ENCODE measurements around the gene IGFBP2.
"Not testable (repeated sequence)": the region's sequence is repeated elsewhere in the genome, so short reads cannot be mapped to it uniquely, and the experiment has no call there.

Gene IGFBP2

DNA sequence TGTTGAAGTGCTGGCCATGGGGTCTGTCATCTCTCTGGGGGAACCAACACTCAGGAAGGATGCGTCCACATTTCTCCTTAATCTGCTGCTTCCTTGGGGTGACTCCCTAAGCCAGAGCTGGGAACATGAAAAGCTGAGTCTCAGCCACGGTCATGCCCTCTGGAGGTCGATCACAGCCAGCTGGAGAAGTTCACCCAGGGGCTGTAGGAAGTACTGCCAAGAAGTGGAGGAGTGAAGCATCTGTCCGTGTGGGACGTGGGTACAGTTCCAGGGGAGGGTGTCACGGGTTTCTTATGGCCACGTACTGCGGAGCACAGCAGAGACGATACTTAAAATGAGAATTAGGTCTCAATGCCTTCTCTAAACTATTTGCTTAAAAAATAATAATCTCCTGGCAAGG, 42.4 kb upstream of the IGFBP2 start:
- TF ChIP-seq, protein P1, sequence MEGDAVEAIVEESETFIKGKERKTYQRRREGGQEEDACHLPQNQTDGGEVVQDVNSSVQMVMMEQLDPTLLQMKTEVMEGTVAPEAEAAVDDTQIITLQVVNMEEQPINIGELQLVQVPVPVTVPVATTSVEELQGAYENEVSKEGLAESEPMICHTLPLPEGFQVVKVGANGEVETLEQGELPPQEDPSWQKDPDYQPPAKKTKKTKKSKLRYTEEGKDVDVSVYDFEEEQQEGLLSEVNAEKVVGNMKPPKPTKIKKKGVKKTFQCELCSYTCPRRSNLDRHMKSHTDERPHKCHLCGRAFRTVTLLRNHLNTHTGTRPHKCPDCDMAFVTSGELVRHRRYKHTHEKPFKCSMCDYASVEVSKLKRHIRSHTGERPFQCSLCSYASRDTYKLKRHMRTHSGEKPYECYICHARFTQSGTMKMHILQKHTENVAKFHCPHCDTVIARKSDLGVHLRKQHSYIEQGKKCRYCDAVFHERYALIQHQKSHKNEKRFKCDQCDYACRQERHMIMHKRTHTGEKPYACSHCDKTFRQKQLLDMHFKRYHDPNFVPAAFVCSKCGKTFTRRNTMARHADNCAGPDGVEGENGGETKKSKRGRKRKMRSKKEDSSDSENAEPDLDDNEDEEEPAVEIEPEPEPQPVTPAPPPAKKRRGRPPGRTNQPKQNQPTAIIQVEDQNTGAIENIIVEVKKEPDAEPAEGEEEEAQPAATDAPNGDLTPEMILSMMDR (IDR thresholded peaks at IDR 0.05; ENCODE audit: low read depth, low read length, missing control alignments): no peak
- no peak for DNase-seq (ENCODE audit: low read depth)
- no peak overlapping the region for H3K4me3 ChIP-seq (ENCODE audit: low read depth, low read length)

DNA sequence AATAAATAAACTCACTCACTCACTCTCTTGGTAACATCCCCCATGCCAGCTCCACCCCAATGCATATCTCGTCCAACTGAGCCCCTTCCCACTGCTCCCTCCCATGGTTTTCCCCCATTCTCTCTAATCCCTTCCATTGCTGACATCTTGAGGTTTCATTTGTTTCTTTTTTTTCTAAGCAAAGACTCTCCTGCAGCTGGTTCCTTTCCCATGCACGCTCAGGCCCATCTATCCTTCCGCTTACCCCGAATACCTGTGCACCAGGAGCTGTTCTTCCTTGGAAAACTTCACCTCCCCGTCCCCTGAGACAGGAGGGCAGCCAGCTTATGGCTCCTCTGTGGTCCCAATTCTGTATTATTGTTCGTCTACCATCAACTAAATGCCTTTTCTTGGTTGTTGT, 41.7 kb upstream of the IGFBP2 start:
- no peak for DNase-seq (ENCODE audit: low read depth)
- no peak overlapping the region for H3K4me3 ChIP-seq (ENCODE audit: low read depth, low read length)
- TF ChIP-seq, protein P1 (IDR thresholded peaks at IDR 0.05; ENCODE audit: low read depth, low read length, missing control alignments): no peak

DNA sequence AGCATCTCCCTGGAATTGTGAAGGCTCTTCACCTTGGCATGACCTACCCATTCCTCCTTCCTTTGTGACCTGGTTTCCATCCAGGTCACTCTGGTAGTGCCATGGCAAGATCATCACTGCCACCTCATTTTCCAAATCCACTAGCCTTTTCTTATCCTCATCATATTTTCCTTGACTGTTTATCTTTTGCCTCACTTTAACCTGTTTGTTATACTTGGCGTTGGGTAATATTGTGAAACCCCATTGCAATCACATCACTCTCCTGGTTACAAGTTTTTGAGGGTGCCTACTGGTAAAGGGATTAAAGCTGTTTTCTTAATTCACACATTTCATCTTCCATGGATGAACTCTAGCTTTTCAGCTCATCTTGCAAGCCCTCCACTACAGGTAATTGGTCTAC, 39.1 kb upstream of the IGFBP2 start:
- no peak overlapping the region for H3K4me3 ChIP-seq (ENCODE audit: low read depth, low read length)

DNA sequence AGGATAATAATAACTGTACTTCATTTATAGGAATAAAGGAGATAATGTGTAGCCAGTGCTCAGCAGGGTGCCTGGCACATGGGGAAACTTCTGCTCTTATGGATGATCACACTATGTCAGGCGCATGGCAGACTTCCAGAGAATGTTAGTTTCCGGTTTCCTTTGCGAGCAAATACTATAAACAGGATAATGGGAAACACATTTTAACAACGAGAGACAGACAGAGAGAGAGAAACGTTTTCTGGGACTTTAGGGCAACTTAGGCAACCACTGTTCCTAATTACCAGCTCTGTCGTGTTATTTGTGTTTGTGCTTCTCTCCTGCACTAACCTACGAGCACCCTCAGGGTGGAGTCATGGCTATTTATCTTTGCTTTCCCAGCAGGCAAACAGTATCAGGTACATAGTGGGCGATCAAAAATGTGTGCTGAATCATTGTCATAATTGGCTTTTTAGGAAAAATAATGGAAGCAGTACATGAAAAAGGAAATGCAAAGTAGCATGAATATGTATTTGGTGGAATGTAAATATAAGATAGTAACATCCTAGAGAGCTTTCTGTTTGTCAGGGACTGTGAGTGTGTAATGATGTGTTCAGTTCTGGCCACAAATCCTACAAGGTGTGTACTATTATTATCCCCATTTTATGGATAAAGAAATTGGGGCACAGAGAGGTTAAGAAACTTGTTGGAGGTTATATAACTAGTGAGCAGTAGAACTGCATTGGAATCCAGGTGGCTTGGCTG, 36.8 kb upstream of the IGFBP2 start:
- no peak for DNase-seq (ENCODE audit: low read depth)
- TF ChIP-seq, protein P1 (IDR thresholded peaks at IDR 0.05; ENCODE audit: low read depth, low read length, missing control alignments): no peak
- no peak overlapping the region for H3K4me3 ChIP-seq (ENCODE audit: low read depth, low read length)

More for the DNA sequence above, 39.1 kb upstream of the IGFBP2 start:
- no peak for DNase-seq (ENCODE audit: low read depth)
- TF ChIP-seq, protein P1 (IDR thresholded peaks at IDR 0.05; ENCODE audit: low read depth, low read length, missing control alignments): no peak

DNA sequence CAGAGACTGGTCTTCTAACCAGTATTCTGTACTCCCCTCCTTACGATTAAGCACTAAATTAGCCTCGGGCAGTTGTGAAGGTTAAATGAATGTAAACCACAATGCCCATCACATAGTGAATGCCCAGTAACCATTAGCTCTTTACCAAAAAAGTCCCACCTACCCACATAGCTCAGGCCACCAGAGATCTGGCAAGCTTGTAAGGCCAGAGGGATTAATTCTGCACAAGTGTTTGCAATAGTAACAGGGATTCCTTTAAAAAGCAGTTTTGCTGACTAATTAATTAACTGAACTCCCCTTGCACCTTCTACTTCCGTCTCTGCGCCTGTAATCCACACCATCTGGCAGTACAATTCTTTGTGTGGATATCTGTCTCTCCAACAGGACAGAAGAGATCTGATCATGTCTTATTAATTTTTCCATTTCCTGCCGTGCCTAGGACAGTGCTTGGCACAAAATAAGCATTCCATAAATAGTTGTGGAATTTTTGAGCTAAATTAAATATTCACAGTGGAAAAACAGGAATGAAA, 36.2 kb upstream of the IGFBP2 start:
- TF ChIP-seq, protein P1 (IDR thresholded peaks at IDR 0.05; ENCODE audit: low read depth, low read length, missing control alignments): no peak
- DNase-seq (ENCODE audit: low read depth): no peak
- H3K4me3 ChIP-seq (ENCODE audit: low read depth, low read length): no peak overlapping the region

DNA sequence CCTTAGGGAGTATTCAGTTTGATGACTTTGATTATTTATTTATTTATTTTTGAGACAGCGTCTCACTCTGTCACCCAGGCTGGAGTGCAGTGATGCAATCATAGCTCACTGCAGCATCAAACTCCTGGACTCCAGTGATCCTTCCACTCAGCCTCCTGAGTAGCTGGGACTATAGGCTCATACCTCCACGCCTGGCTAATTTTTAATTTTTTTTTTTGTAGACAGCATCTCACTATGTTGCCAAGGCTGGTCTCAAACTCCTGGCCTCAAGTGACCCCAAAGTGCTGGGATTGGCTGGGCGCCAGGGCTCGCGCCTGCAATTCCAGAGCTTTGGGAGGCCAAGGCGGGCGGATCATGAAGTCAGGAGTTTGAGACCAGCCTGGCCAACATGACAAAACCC, 35.4 kb upstream of the IGFBP2 start:
- DNase-seq (ENCODE audit: low read depth); H3K4me3 ChIP-seq (ENCODE audit: low read depth, low read length): not testable (repeated sequence)

DNA sequence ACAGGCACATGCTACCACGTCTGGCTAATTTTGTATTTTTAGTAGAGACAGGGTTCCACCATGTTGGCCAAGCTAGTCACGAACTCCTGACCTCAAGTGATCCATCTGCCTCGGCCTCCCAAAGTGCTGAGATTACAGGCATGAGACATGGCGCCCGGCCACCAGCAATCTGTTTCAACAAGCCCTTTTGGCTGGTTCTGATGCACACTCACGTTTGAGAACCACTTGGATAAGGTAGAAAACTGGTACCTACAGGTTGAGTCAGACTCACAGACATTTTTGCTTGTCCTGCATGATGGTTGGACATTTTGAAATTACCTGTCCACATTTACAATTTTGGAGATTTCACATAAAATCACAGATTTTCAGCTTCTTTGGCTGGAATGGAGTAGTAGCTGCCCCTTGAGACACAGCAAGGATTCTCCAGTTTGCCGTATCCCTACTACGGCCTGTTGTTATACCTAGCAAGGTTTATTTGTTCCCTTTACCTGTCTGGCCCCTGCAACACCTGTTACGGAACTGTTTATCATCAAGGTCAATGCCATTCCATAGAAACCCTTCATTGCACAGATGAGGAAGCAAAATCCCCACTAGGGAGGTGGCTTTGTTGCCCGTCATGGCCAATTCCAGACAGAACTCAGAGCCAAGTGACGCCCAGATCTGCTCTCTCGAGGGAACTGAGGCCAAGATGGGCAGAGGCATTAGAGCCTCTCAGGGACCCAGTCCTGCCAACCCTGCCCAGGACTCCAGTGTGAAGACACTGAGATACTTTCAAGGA, 31.4 kb upstream of the IGFBP2 start:
- TF ChIP-seq, protein P1 (IDR thresholded peaks at IDR 0.05; ENCODE audit: low read depth, low read length, missing control alignments): no peak
- H3K4me3 ChIP-seq (ENCODE audit: low read depth, low read length): no peak overlapping the region
- DNase-seq (ENCODE audit: low read depth): no peak

All from GM12864 (cell line).